SJSA1 (cell line): Measurements from ENCODE around the gene ZBTB37. TPM values are rescaled to one million over a fixed set of nuclear protein-coding genes. Genes with fewer than 3 reads are reported as not detected.
A peak's percentile ranks its signal among the peaks of the same experiment; 100 is the strongest.
"Not testable (repeated sequence)": the region's sequence is repeated elsewhere in the genome, so short reads cannot be mapped to it uniquely, and the experiment has no call there.

Experiments
- DNase-seq, 2 experiments: peaks; one replicate each; pipeline ENCODE4 v3.0.0-alpha.2; 2015 to 2020; ENCODE audit warnings: low spot score in 2 of 2, low read depth in 1 of 2
- H3K27ac ChIP-seq: fragments of 250-450 bp; sonication (Bioruptor Pico); 2 replicates; pipeline ENCODE4 v1.5.1; 2020; ENCODE audit warnings: mild to moderate bottlenecking, moderate library complexity
- H3K27me3 ChIP-seq: fragments of 250-450 bp; sonication (Bioruptor Pico); replicated peaks from 2 replicates; pipeline ENCODE4 v1.5.1; 2020; ENCODE audit warnings: mild to moderate bottlenecking, moderate library complexity
- H3K36me3 ChIP-seq: fragments of 250-450 bp; sonication (Bioruptor Pico); 2 replicates; pipeline ENCODE4 v1.5.1; 2020; ENCODE audit warnings: mild to moderate bottlenecking
- H3K4me1 ChIP-seq: fragments of 250-450 bp; sonication (Bioruptor Pico); replicated peaks from 2 replicates; pipeline ENCODE4 v1.6.1; 2021; ENCODE audit warnings: mild to moderate bottlenecking
- H3K4me3 ChIP-seq: fragments of 250-450 bp; sonication (Bioruptor Pico); 2 replicates; pipeline ENCODE4 v1.5.1; 2020; ENCODE audit warnings: mild to moderate bottlenecking
- H3K9me3 ChIP-seq: fragments of 250-450 bp; sonication (Bioruptor Pico); replicated peaks from 2 replicates; pipeline ENCODE4 v1.5.1; 2020; ENCODE audit warnings: mild to moderate bottlenecking
- total RNA-seq: library from RNA; depleted of rRNA; stranded (reverse); fragments of >200 nt; shearing (Covaris generic); gene quantifications from 2 replicates; pipeline ENCODE4 v1.2.3, GENCODE V29; 2014; rRNA removed

The ZBTB37 gene
- total RNA-seq, result 3.0 and 4.8 TPM in 2 replicates

- H3K4me3 ChIP-seq, result peak within 1 kb of the TSS; percentile 71
- H3K27me3 ChIP-seq, result no peaks in the 10 kb centered on the region
- H3K9me3 ChIP-seq, result no peaks in the 10 kb centered on the region
- peak; percentile 52 to 82 for DNase-seq
- H3K27ac ChIP-seq, result peak within 1 kb of the TSS; percentile 67
- H3K4me1 ChIP-seq, result peaks cover 16% of the 10 kb centered on the region
- H3K36me3 ChIP-seq, result peaks cover 46% of the 10 kb centered on the region
Observed at GRCh38 chr1:173868266-173869020, at the start of gene ZBTB37. Gene ZBTB37, plus strand, starts transcription at chr1:173868380. Its CDS starts 1,846 bp downstream, at chr1:173870226.

GRCh38 chr1:173818459-173818858 lies 49.7 kb upstream of the ZBTB37 start:
- Histone ChIP-seq H3K36me3 (peaks cover 58% of the 10 kb centered on the region), H3K9me3 (no peaks in the 10 kb centered on the region), H3K27me3 (no peaks in the 10 kb centered on the region), H3K27ac (no peak overlapping the region), H3K4me1 (peaks cover 15% of the 10 kb centered on the region; the same call in 1 of the 2 replicates), H3K4me3 (no peak overlapping the region)
- no peak for DNase-seq

- H3K4me1 ChIP-seq, result peaks cover 15% of the 10 kb centered on the region; the same call in 1 of the 2 replicates
- H3K4me3 ChIP-seq, result no peak overlapping the region
- no peaks in the 10 kb centered on the region for H3K27me3 ChIP-seq
- DNase-seq, result no peak
- H3K27ac ChIP-seq, result no peak overlapping the region
- peaks cover 54% of the 10 kb centered on the region for H3K36me3 ChIP-seq
- H3K9me3 ChIP-seq, result no peaks in the 10 kb centered on the region
Observed at GRCh38 chr1:173821680-173822079, 46.5 kb upstream of the ZBTB37 start.

- H3K27me3 ChIP-seq, result no peaks in the 10 kb centered on the region
- H3K36me3 ChIP-seq, result peaks cover 40% of the 10 kb centered on the region
- H3K4me3 ChIP-seq, result peak overlapping the region; percentile 55
- peaks cover 15% of the 10 kb centered on the region; the same call in 1 of the 2 replicates for H3K4me1 ChIP-seq
- DNase-seq, result no peak
- H3K27ac ChIP-seq, result peak overlapping the region; percentile 90
- H3K9me3 ChIP-seq, result no peaks in the 10 kb centered on the region
Observed at GRCh38 chr1:173823781-173824314, 44.3 kb upstream of the ZBTB37 start.

DNA sequence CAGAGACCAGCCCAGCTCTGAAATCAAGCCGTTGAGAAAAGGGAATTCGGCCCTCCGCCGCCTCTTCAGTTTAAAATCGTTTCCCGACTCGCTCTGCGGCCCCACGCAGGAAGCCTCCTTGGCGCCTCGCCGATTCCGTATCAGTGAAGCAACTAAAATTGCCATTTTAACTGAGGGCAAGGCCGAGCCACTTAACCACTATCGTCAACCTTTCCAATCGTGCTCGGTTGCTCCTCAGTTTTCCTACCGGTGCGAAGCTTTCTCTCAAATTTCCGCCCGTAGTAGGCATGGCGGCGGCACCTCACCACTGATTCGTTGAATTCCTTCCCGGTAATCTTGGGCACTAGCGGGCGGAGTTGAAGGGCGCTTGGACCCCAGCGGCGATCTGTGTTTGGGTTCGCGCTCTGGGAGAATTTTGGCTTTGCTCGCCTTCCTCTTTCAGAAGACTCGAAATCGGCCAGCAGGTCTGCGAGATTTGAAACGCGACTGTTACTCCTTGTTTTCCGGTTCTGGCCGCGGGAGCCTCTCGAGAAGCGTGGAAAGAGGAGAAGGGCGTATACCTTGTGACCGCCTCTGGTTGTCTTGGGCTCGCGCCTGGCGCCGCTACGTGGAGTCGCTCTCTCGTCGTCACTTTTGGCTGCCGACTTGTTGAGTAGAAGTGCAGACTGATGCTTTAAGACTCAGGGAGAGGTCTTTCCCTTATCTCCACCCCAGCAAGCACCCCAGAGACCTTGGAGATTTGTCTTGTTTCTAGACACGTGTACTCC lies 43.7 kb upstream of the ZBTB37 start, which contains the start of the genes CENPL and DARS2:
Gene CENPL (minus strand): TSS at position 569 of the 767 bp plus-strand sequence. CDS start 13,584 bp downstream, outside the sequence.
Gene DARS2 (plus strand): TSS at position 359 of the 767 bp plus-strand sequence. CDS start 557 bp downstream, outside the sequence.
- H3K36me3 ChIP-seq, result peaks cover 36% of the 10 kb centered on the region
- H3K9me3 ChIP-seq, result no peaks in the 10 kb centered on the region
- peak; percentile 96 to 98 for DNase-seq
- peaks cover 15% of the 10 kb centered on the region; the same call in 1 of the 2 replicates for H3K4me1 ChIP-seq
- peak within 1 kb of the TSS; percentile 90 for H3K27ac ChIP-seq
- no peaks in the 10 kb centered on the region for H3K27me3 ChIP-seq
- H3K4me3 ChIP-seq, result peak within 1 kb of the TSS; percentile 55

DNA sequence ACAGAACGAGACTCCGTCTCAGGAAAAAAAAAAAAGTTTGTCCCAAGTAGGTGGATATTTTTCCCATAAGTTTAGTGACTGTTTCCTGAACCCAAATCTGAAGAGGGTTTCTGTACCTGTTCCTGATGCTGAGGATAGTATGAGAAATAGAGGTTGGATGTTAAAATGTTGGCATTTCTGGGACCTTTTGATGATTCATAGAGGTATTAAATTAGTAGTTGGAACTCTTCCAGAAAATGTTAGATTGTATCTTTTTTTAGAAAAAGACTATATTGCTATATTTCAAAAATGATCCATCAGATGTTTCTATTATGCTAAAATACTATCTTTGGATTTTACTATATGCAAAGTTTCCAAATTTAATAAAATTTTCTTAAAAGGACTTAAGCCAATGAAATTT lies 40.6 kb upstream of the ZBTB37 start:
- no peak for DNase-seq
- Histone ChIP-seq H3K27me3 (no peaks in the 10 kb centered on the region), H3K4me1 (peaks cover 5% of the 10 kb centered on the region; the same call in 1 of the 2 replicates), H3K27ac (no peak overlapping the region), H3K36me3 (peaks cover 36% of the 10 kb centered on the region), H3K9me3 (no peaks in the 10 kb centered on the region), H3K4me3 (no peak overlapping the region)

DNA sequence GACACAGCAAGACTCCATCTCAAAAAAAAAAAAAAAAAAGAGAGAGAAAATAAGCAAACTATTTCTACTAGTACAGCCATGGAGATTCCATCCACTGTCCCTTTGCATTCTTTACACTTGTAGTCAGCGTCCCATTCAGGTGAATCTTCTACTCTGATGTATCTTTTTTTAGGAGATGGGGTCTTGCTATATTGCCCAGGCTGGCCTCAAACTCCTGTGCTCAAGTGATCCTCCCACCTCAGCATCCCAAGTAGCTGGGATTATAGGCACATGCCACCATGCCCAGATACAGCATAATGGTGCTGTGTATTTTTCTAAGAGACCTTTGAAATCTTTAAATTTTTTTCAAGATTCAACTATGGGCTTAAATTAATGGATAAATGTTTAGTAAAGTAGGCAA lies 35.4 kb upstream of the ZBTB37 start:
- no peaks in the 10 kb centered on the region for H3K9me3 ChIP-seq
- DNase-seq, result no peak
- H3K4me1 ChIP-seq, result no peaks in the 10 kb centered on the region
- no peak overlapping the region for H3K27ac ChIP-seq
- H3K4me3 ChIP-seq, result no peak overlapping the region
- H3K27me3 ChIP-seq, result no peaks in the 10 kb centered on the region
- peaks cover 59% of the 10 kb centered on the region for H3K36me3 ChIP-seq

DNA sequence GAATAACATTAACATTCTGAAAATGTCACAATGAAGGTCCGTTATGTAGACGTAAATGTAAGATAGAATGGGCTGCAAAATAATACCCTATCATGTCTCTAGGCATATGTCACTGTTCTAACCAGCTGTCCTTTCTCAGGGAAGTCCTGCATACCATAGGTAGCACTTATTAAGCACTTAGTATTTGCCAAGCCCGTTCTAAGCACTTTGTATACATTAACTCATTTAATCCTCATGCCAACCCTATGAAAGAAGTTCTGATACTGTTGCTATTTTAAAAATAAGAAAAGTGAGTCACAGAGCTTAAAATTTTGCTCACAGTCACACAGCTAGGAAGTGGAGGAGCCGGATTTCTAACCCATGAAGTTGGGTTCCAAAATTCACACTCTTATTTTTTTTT lies 16.1 kb upstream of the ZBTB37 start:
- Histone ChIP-seq H3K27me3 (no peaks in the 10 kb centered on the region), H3K36me3 (peaks cover 59% of the 10 kb centered on the region), H3K4me1 (peaks cover 32% of the 10 kb centered on the region), H3K27ac (peak overlapping the region; percentile 86), H3K9me3 (no peaks in the 10 kb centered on the region), H3K4me3 (no peak overlapping the region)
- peak in 1 of 2 experiments; percentile 5 for DNase-seq

- Histone ChIP-seq H3K27ac (peak overlapping the region; percentile 86), H3K4me3 (no peak overlapping the region), H3K4me1 (peaks cover 33% of the 10 kb centered on the region), H3K36me3 (peaks cover 68% of the 10 kb centered on the region), H3K27me3 (no peaks in the 10 kb centered on the region), H3K9me3 (no peaks in the 10 kb centered on the region)
- peak; percentile 66 to 80 for DNase-seq
Observed at GRCh38 chr1:173853074-173853473, 15.1 kb upstream of the ZBTB37 start.

- no peak overlapping the region for H3K4me3 ChIP-seq
- H3K36me3 ChIP-seq, result peaks cover 86% of the 10 kb centered on the region
- no peaks in the 10 kb centered on the region for H3K27me3 ChIP-seq
- DNase-seq, result no peak
- H3K27ac ChIP-seq, result peak overlapping the region; percentile 13; the same call in 1 of the 2 replicates
- H3K9me3 ChIP-seq, result no peaks in the 10 kb centered on the region
- peaks cover 33% of the 10 kb centered on the region for H3K4me1 ChIP-seq
Observed at GRCh38 chr1:173856014-173856413, 12.2 kb upstream of the ZBTB37 start.

DNA sequence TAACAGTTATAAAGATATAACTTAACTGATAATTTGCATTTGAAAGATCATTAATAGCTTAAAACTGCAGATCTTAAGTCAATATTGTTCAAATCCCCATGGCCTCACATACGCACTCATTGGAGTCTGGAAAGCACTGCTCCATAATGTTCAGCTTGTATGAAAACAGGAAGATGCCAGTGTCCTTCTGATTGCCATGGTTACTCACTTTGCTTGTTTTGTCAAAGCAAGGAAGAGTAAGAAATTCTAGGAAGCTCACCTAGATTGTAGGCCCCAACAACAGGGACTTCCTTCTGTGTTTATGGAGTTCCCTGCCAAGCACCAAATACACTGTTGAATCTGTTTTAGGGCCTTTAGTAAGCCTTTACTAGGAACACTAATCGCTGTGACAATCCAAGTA lies 11.3 kb upstream of the ZBTB37 start:
- H3K4me1 ChIP-seq, result peaks cover 32% of the 10 kb centered on the region
- peaks cover 85% of the 10 kb centered on the region for H3K36me3 ChIP-seq
- H3K27ac ChIP-seq, result no peak overlapping the region; the same call in 1 of the 2 replicates
- no peaks in the 10 kb centered on the region for H3K9me3 ChIP-seq
- H3K27me3 ChIP-seq, result no peaks in the 10 kb centered on the region
- no peak overlapping the region for H3K4me3 ChIP-seq
- DNase-seq, result peak in 1 of 2 experiments; percentile 13

- Histone ChIP-seq H3K4me3 (no peak overlapping the region), H3K4me1 (peaks cover 26% of the 10 kb centered on the region), H3K9me3 (no peaks in the 10 kb centered on the region), H3K27ac (no peak overlapping the region; the same call in 1 of the 2 replicates), H3K36me3 (peaks cover 87% of the 10 kb centered on the region), H3K27me3 (no peaks in the 10 kb centered on the region)
- DNase-seq, result no peak
Observed at GRCh38 chr1:173857363-173857917, 10.7 kb upstream of the ZBTB37 start.

DNA sequence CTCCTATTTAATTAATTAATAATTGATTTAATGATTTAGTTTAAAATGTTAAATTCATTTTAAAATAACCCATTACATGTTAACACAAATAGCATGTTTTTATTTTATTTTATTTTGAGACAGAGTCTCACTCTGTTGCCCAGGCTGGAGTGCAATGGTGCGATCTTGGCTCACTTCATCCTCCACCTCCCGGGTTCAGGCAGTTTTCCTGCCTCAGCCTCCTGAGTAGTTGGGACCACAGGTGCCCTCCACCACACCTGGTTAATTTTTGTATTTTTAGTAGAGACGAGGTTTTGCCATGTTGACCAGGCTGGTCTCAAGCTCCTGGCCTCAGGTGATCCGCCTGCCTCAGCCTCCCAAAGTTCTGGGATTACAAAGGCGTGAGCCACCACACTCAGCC lies 8.6 kb upstream of the ZBTB37 start:
- H3K27me3 ChIP-seq, DNase-seq, H3K9me3 ChIP-seq, H3K27ac ChIP-seq, H3K4me3 ChIP-seq: not testable (repeated sequence)
- Histone ChIP-seq H3K4me1 (peaks cover 12% of the 10 kb centered on the region), H3K36me3 (peaks cover 91% of the 10 kb centered on the region)
